Ascending aorta (tissue), 2 donors: ENCODE results near the gene PGC. TPM values are rescaled to one million over a fixed set of nuclear protein-coding genes. Genes with fewer than 3 reads are reported as not detected.

Source experiments
- DNase-seq, 2 donors: peaks; one replicate each; pipeline ENCODE4 v3.0.0-alpha.2; 2019; ENCODE audit warnings: low spot score in 2 of 2
- H3K27ac ChIP-seq, 2 donors: fragments of 200-600 bp; sonication (generic); one replicate each; pipeline ENCODE4 v1.5.1; 2016 to 2017; ENCODE audit warnings: mild to moderate bottlenecking in 1 of 2
- H3K27me3 ChIP-seq: fragments of 200-600 bp; sonication (generic); one replicate; pipeline ENCODE4 v1.5.1; 2017
- H3K36me3 ChIP-seq, 2 donors: fragments of 200-600 bp; sonication (generic); one replicate each; pipeline ENCODE4 v1.5.1; 2016
- H3K4me1 ChIP-seq, 2 donors: fragments of 200-600 bp; sonication (generic); one replicate each; pipeline ENCODE4 v1.5.1; 2016 to 2017; ENCODE audit warnings: mild to moderate bottlenecking in 1 of 2
- H3K4me3 ChIP-seq, 2 donors: fragments of 200-600 bp; sonication (generic); one replicate each; pipeline ENCODE4 v1.5.1; 2016 to 2017; ENCODE audit warnings: mild to moderate bottlenecking in 1 of 2
- H3K9me3 ChIP-seq, 2 donors: fragments of 200-600 bp; sonication (generic); one replicate each; pipeline ENCODE4 v1.5.1; 2016
- intact Hi-C: fragments of 100-400 bp; cut with DNase I; formaldehyde crosslinking; loops from one replicate; pipeline ENCODE4 v1.15.1; 2023
- total RNA-seq: library from RNA; depleted of rRNA; stranded (reverse); fragments of >200 nt; gene quantifications from one replicate; pipeline ENCODE4 v1.1.0, GENCODE V29; 2016
- TF ChIP-seq, protein P1 (sequence below), 3 experiments: fragments of 200-600 bp in 2 of 3; fragments of 450-650 bp in 1 of 3; sonication (generic) in 2 of 3; IDR thresholded peaks; one replicate each; pipeline ENCODE4 v1.5.1; 2016 to 2019; ENCODE audit warnings: antibody characterized with exemption in 3 of 3, mild to moderate bottlenecking in 1 of 3, moderate library complexity in 1 of 3

PGC gene
- total RNA-seq, 1 donor from 2014 or later, result 0.53 TPM

DNA sequence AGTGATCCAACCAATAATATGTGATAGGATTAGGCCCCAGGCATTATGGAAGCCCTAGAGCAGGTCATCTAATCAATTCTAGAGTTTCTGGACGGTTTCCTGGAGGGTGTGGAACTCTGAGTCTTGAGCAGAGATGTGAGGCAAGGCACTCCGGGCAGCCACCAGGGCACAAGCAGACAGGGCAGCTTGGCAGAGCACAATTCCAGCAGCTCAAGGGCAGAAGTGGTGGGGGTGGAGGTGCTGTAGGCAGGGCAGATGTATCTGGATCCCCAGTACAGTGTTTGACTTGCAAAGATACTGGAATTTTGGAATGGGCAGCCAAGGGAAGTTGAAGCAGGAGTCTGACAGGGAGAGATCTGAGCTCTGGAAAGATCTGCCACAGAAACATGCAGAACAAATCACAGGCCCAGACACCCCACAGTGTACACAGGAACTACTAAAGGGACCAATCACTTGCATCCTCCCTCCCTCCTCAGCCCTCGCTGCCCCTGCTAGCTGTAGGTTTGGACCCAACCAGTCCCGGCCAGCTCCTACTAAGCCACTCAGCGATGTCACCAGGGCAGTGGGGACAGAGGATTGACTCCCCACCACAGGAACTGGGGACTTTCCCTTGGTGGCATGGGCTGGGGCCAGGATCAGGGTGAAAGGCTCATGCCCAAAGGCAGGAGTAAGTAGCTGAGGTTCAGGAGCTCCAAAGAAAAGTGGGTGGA, 58.8 kb downstream of the PGC start:
- intact Hi-C loops, result no loop called here

DNA sequence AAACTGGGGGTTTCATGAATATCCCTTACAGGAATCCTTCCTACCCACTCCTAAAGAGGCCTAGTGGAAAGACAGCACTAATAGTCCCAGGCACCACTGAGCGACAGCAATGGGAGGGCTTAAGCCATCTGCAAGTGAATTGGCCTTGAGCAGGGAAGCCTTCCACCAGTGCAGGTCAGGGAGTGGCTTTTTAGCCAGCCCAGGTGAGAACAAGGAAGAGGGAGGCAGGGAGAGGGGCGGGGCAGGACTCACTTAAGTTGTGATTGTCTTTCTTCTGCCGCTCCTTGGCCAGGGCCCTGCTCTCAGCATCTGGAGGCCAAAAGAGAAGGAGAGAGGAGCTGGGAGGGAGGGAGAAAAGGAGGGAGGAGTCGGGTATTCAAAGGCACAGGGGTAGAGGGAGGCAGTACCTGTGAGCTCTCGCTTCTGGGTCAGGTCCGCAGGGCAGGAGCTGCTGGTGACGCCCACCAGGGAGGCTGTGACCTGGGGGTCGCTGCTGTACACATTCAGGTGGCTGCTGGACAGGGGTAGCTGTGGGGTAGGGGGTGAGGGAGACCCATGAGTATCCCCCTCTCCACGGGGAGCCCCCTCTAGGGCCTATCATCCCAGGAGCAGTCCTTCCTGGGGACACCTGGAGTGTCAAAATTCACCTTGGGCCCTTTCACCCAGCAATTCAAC, 59.6 kb downstream of the PGC start:
- TF ChIP-seq, protein P1, sequence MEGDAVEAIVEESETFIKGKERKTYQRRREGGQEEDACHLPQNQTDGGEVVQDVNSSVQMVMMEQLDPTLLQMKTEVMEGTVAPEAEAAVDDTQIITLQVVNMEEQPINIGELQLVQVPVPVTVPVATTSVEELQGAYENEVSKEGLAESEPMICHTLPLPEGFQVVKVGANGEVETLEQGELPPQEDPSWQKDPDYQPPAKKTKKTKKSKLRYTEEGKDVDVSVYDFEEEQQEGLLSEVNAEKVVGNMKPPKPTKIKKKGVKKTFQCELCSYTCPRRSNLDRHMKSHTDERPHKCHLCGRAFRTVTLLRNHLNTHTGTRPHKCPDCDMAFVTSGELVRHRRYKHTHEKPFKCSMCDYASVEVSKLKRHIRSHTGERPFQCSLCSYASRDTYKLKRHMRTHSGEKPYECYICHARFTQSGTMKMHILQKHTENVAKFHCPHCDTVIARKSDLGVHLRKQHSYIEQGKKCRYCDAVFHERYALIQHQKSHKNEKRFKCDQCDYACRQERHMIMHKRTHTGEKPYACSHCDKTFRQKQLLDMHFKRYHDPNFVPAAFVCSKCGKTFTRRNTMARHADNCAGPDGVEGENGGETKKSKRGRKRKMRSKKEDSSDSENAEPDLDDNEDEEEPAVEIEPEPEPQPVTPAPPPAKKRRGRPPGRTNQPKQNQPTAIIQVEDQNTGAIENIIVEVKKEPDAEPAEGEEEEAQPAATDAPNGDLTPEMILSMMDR (IDR thresholded peaks at IDR 0.05), result no peak
- Histone ChIP-seq H3K9me3 (no peaks in the 10 kb centered on the region), H3K27ac (no peak overlapping the region), H3K4me3 (no peak overlapping the region), H3K27me3 (no peaks in the 10 kb centered on the region), H3K36me3 (peaks cover 42 to 63% of the 10 kb centered on the region in 2 donors), H3K4me1 (peaks cover 5 to 8% of the 10 kb centered on the region in 2 donors)
- intact Hi-C loops, result no loop called here
- DNase-seq, result no peak

More for the DNA sequence above, 58.8 kb downstream of the PGC start:
- Histone ChIP-seq H3K36me3 (peaks cover 42 to 63% of the 10 kb centered on the region in 2 donors), H3K4me1 (peaks cover under 1% of the 10 kb centered on the region in 2 donors), H3K4me3 (no peak overlapping the region), H3K27ac (no peak overlapping the region), H3K27me3 (no peaks in the 10 kb centered on the region), H3K9me3 (no peaks in the 10 kb centered on the region)
- TF ChIP-seq, protein P1 (IDR thresholded peaks at IDR 0.05), result no peak
- DNase-seq, result no peak

Other genes starting within 250 kb of the PGC start
- 19.5 TPM for gene FOXP4, start 201.0 kb downstream of the PGC start, total RNA-seq
- gene MDFI, start 108.9 kb downstream of the PGC start, total RNA-seq, result 94.7 TPM
- gene TFEB, start 11.8 kb downstream of the PGC start, total RNA-seq, result 18.6 TPM
- gene FRS3, start 32.5 kb upstream of the PGC start, total RNA-seq, result 26.0 TPM
- 15.5 TPM for gene PRICKLE4, start 33.4 kb upstream of the PGC start, total RNA-seq
- 79.9 TPM for gene TOMM6, start 40.3 kb upstream of the PGC start, total RNA-seq
- gene USP49, start 148.0 kb upstream of the PGC start, total RNA-seq, result 8.7 TPM
- 13.5 TPM for gene MED20, start 173.7 kb upstream of the PGC start, total RNA-seq
- gene BYSL, start 174.1 kb upstream of the PGC start, total RNA-seq, result 1.6 TPM
- 130 TPM for gene CCND3, start 194.4 kb upstream of the PGC start, total RNA-seq